K562 (cell line): ENCODE results near the gene C2. TPM values are rescaled to one million over a fixed set of nuclear protein-coding genes. Genes with fewer than 3 reads are reported as not detected.

Experiments used
- ATAC-seq: fragments of 200-7000 bp; cut with Tn5 transposase; 3 replicates; pipeline ENCODE4 v1.9.1; 2020; ENCODE audit warnings: moderate library complexity
- BruUV-seq: library from RNA; stranded (reverse); fragments of 400-500 nt; replicated peaks from 2 replicates; lab custom pipeline; 2021; lab: Mats Ljungman, UMichigan
- CTCF ChIA-PET: fragments of 300-600 bp; formaldehyde crosslinking; extraction: SDS; loops from one replicate; lab custom pipeline; 2021; ENCODE audit warnings: low intra/inter-chr PET ratio; lab: Yijun Ruan, JAX
- POLR2A ChIA-PET: fragments of 300-600, 350-650 bp; sonication (Branson Sonifier 250); formaldehyde crosslinking; extraction: SDS; loops from one replicate; lab custom pipeline; 2021; ENCODE audit warnings: antibody characterized with exemption, inconsistent platforms; lab: Yijun Ruan, JAX
- DNase-seq, 4 experiments: peaks; one replicate each; pipeline versions ENCODE4 v3.0.0 to v3.0.0-alpha.2; 2011 to 2018; ENCODE audit warnings: low spot score in 3 of 4, mixed read lengths in 3 of 4; ENCODE audit errors: extremely low read depth in 1 of 4
- FAIRE-seq: peaks from 2 replicates; lab custom pipeline; 2011; peaks lifted over from hg19 to GRCh38; lab: Jason Lieb, UNC
- H2AFZ ChIP-seq: 2 replicates; pipeline ENCODE4 v1.6.0; 2011; ENCODE audit warnings: low read depth, low read length, control low read depth, inconsistent platforms
- H3K27ac ChIP-seq: fragments of 200-600 bp; 3 replicates; pipeline ENCODE4 v1.8.0; 2011; ENCODE audit warnings: low read depth, mild to moderate bottlenecking, control low read depth, inconsistent platforms, low read length, moderate library complexity, mixed read lengths; ENCODE audit errors: extremely low read depth
- H3K27me3 ChIP-seq, 2 experiments: fragments of 300-600 bp in 1 of 2; 2 replicates in 1 of 2; 3 replicates in 1 of 2; pipeline versions ENCODE4 v1.6.0 to v1.8.0; 2011; ENCODE audit warnings: inconsistent platforms in 2 of 2, low read length in 2 of 2, mild to moderate bottlenecking in 1 of 2, mixed read lengths in 1 of 2, moderate library complexity in 1 of 2; ENCODE audit not compliant: control insufficient read depth in 2 of 2, insufficient read depth in 2 of 2
- H3K36me3 ChIP-seq: fragments of 300-600 bp; 3 replicates; pipeline ENCODE4 v1.8.0; 2011; ENCODE audit warnings: mild to moderate bottlenecking, low read length, inconsistent platforms; ENCODE audit not compliant: control insufficient read depth, insufficient read depth
- H3K4me1 ChIP-seq, 2 experiments: fragments of 200-600 bp in 1 of 2; replicated peaks in 1 of 2; 2 replicates in 1 of 2; 3 replicates in 1 of 2; pipeline versions ENCODE4 v1.5.1 to v1.8.0; 2011; ENCODE audit warnings: inconsistent platforms in 2 of 2, low read length in 2 of 2, mild to moderate bottlenecking in 1 of 2, mixed read lengths in 1 of 2, moderate library complexity in 1 of 2; ENCODE audit not compliant: control insufficient read depth in 2 of 2, insufficient read depth in 2 of 2
- H3K4me2 ChIP-seq: 2 replicates; pipeline ENCODE4 v1.6.1; 2011; ENCODE audit warnings: low read length, control low read depth, inconsistent platforms, mixed read lengths; ENCODE audit not compliant: insufficient read depth
- H3K4me3 ChIP-seq: fragments of 200-600 bp; sonication (generic), shearing (Covaris generic); 2 replicates; pipeline ENCODE4 v1.5.1; 2016; ENCODE audit warnings: control low read depth, inconsistent platforms
- H3K79me2 ChIP-seq: fragments of 200-600 bp; 3 replicates; pipeline ENCODE4 v1.8.0; 2011; ENCODE audit warnings: low read length, inconsistent platforms; ENCODE audit not compliant: control insufficient read depth, insufficient read depth
- H3K9ac ChIP-seq, 2 experiments: 2 replicates each; pipeline versions ENCODE4 v1.6.0 to v1.6.1; 2011; ENCODE audit warnings: low read depth in 2 of 2, low read length in 2 of 2, control low read depth in 1 of 2, inconsistent platforms in 1 of 2, mild to moderate bottlenecking in 1 of 2, mixed read lengths in 1 of 2; ENCODE audit not compliant: insufficient read depth in 1 of 2
- H3K9me1 ChIP-seq: one replicate; pipeline ENCODE4 v1.6.0; 2011; ENCODE audit warnings: inconsistent platforms, mild to moderate bottlenecking, low read length, moderate library complexity; ENCODE audit not compliant: control insufficient read depth, insufficient read depth
- H3K9me3 ChIP-seq: replicated peaks from 2 replicates; pipeline ENCODE4 v1.5.1; 2011; ENCODE audit warnings: low read depth, low read length, inconsistent platforms; ENCODE audit not compliant: control insufficient read depth, insufficient read depth
- H4K20me1 ChIP-seq: replicated peaks from 2 replicates; pipeline ENCODE4 v1.6.1; 2011; ENCODE audit warnings: low read length, inconsistent platforms, mixed read lengths; ENCODE audit not compliant: control insufficient read depth, insufficient read depth
- ATF3 ChIP-seq, 2 experiments: fragments of 450-650 bp in 1 of 2; sonication (generic) in 1 of 2; formaldehyde crosslinking in 1 of 2; IDR thresholded peaks in 1 of 2; conservative IDR thresholded peaks in 1 of 2; 2 replicates each; pipeline versions ENCODE4 v1.6.1 to v1.8.1; 2016 to 2023; ENCODE audit warnings: mild to moderate bottlenecking in 2 of 2, moderate library complexity in 2 of 2, inconsistent platforms in 1 of 2, missing genetic modification reagents in 1 of 2
- E2F5 ChIP-seq: sonication (generic); formaldehyde crosslinking; IDR thresholded peaks from 2 replicates; pipeline ENCODE4 v1.8.0; 2022; ENCODE audit warnings: mild to moderate bottlenecking, missing genetic modification reagents
- ETS1 ChIP-seq: conservative IDR thresholded peaks from 2 replicates; pipeline ENCODE4 v1.6.1; 2011; ENCODE audit warnings: low read depth, mild to moderate bottlenecking, low read length; ENCODE audit not compliant: control insufficient read depth
- KLF1 ChIP-seq: fragments of 450-650 bp; IDR thresholded peaks from 2 replicates; pipeline ENCODE4 v1.6.1; 2016; ENCODE audit warnings: missing genetic modification characterization, missing compliant biosample characterization
- L3MBTL2 ChIP-seq: fragments of 450-650 bp; IDR thresholded peaks from 2 replicates; pipeline ENCODE4 v1.6.1; 2016; ENCODE audit warnings: mild to moderate bottlenecking, moderate library complexity
- MIER1 ChIP-seq: fragments of 450-650 bp; IDR thresholded peaks from 2 replicates; pipeline ENCODE4 v1.6.1; 2016; ENCODE audit warnings: antibody characterized with exemption, mild to moderate bottlenecking, low read depth
- PCBP2 ChIP-seq: fragments of 200-400 bp; formaldehyde crosslinking; IDR thresholded peaks from 2 replicates; pipeline ENCODE4 v1.6.1; 2018; ENCODE audit warnings: low read length, low read depth, mild to moderate bottlenecking, moderate library complexity; ENCODE audit not compliant: poor library complexity, severe bottlenecking
- TEAD4 ChIP-seq, 2 experiments: sonication (generic) in 1 of 2; formaldehyde crosslinking in 1 of 2; IDR thresholded peaks; 2 replicates each; pipeline versions ENCODE4 v1.6.1 to v1.8.0; 2012 to 2022; ENCODE audit warnings: borderline replicate concordance in 1 of 2, inconsistent platforms in 1 of 2, low read length in 1 of 2, mild to moderate bottlenecking in 1 of 2, missing genetic modification reagents in 1 of 2
- ZBTB26 ChIP-seq: fragments of 450-650 bp; formaldehyde crosslinking; IDR thresholded peaks from 2 replicates; pipeline ENCODE4 v1.4.0; 2022; ENCODE audit warnings: missing genetic modification characterization
- ZNF395 ChIP-seq: fragments of 200-800 bp; sonication (Bioruptor generic); IDR thresholded peaks from 2 replicates; pipeline ENCODE4 v1.6.1; 2017; ENCODE audit warnings: missing genetic modification characterization, missing compliant biosample characterization
- ZNF766 ChIP-seq: fragments of 200-800 bp; sonication (Bioruptor generic); conservative IDR thresholded peaks from 2 replicates; pipeline ENCODE4 v1.6.1; 2016; ENCODE audit warnings: missing genetic modification characterization, missing compliant biosample characterization
- WGBS: fragments of 100-300 bp; shearing (Covaris generic); methylation state at CpG from one replicate; pipeline ENCODE4 v1.1.6; 2016; ENCODE audit warnings: low coverage, mixed read lengths; ENCODE audit not compliant: insufficient coverage; ENCODE audit errors: missing lambda C conversion rate; 5-methylcytosine and 5-hydroxymethylcytosine counted together
- in situ Hi-C: fragments of 300-500 bp; cut with MboI; formaldehyde crosslinking; loops from 4 replicates; pipeline ENCODE4 v1.15.0; 2018; ENCODE audit warnings: inconsistent platforms, mixed read lengths
- intact Hi-C: fragments of 100-400 bp; cut with micrococcal nuclease; formaldehyde crosslinking; loops from 2 replicates; pipeline ENCODE4 v1.14.2; 2022
- polyA plus RNA-seq, 8 experiments: library from polyadenylated mRNA; depleted of rRNA in 4 of 8; stranded (reverse) in 5 of 8; unstranded in 3 of 8; fragments of >200 nt; fragmentation: Nextera tagmentation in 2 of 8; fragmentation: Illumina TruSeq in 1 of 8; extraction: Ambion mirVana in 2 of 8; extraction: Trizol in 1 of 8; gene quantifications; 2 replicates each; pipeline versions ENCODE4 v1.2.1 to v1.2.3, GENCODE V29; 2011 to 2014; ENCODE audit warnings: inconsistent platforms in 1 of 8, missing spikeins in 1 of 8
- total RNA-seq, 7 experiments: library from RNA; depleted of rRNA in 6 of 7; stranded (reverse); fragments of >200 nt in 6 of 7; fragmentation: Illumina TruSeq in 2 of 7; extraction: Trizol in 2 of 7; gene quantifications; 2 replicates each; pipeline versions ENCODE4 v1.2.1 to v1.2.3, GENCODE V29; 2011 to 2021; ENCODE audit warnings: low replicate concordance in 1 of 7

Gene C2
- total and polyA plus RNA-seq, 9 of the 15 experiments (the other 6 are each of a cell fraction or from before 2014, with no cell fraction given): 0.05 to 1.1 (median 0.39) TPM; not detected in 1

- no peak for TF ChIP-seq ETS1
- 0 out of 2 replicates have a peak, but pooled peaks have one; percentile 53 for TF ChIP-seq E2F5 (CRISPR knock-in tag)
Measured at GRCh38 chr6:31956796-31957195, 29.3 kb downstream of the C2 start (continued).

- intact Hi-C loops: loop anchor here (2.0 to 5.0 kb wide), 2 partner anchors 41 to 56 kb away; partner anchors contain the start of gene ZBTB12
- ChIA-PET CTCF (interaction anchor here (0.6 kb wide), 1 partner anchor 375 kb away, joined by 3 read pairs; no protein-coding TSS in a partner anchor), POLR2A (interaction anchor here (0.6 to 4.8 kb wide), 6 partner anchors 9 to 306 kb away, joined by 3 to 74 read pairs (median 6); partner anchors contain the start of genes BAG6, CFB and DXO)
- Histone ChIP-seq H3K9me3 (no peaks in the 10 kb centered on the region), H3K9ac (peak overlapping the region; percentile 96 to 97), H4K20me1 (no peaks in the 10 kb centered on the region), H3K27me3 (no peaks in the 10 kb centered on the region), H2AFZ (peak overlapping the region; percentile 94), H3K4me2 (peak overlapping the region; percentile 100), H3K4me3 (peak overlapping the region; percentile 97), H3K36me3 (peaks cover 74% of the 10 kb centered on the region), H3K4me1 (peaks cover 4 to 17% of the 10 kb centered on the region in 2 experiments; a peak in 4 of 5 replicates), H3K79me2 (peaks cover 40% of the 10 kb centered on the region), H3K9me1 (no peaks in the 10 kb centered on the region), H3K27ac (peak overlapping the region; percentile 87)
- under 1% methylated on average over 11 of the region's 11 CpGs for WGBS
- ATAC-seq (peak; percentile 12), FAIRE-seq (no peak), DNase-seq (peak in 1 of 4 experiments; percentile 62)
- in situ Hi-C loops: loop anchor here (10.0 kb wide), 1 partner anchor 86 kb away; no protein-coding TSS in a partner anchor
- no TSS peak for BruUV-seq
- TF ChIP-seq TEAD4 (IDR thresholded peaks at IDR 0.05; ENCODE audit: low read length): no peak
- TF ChIP-seq TEAD4 (CRISPR knock-in tag; IDR thresholded peaks at IDR 0.05; ENCODE audit: borderline replicate concordance): peak; percentile 90; the same call in 1 of the 2 replicates
- TF ChIP-seq ZBTB26 (CRISPR knock-in tag): peak; percentile 86; the same call in 1 of the 2 replicates
- TF ChIP-seq MIER1: peak; percentile 74; the same call in 1 of the 2 replicates
- no peak for TF ChIP-seq KLF1 (tag)
- TF ChIP-seq ZNF395 (CRISPR knock-in tag): no peak
- TF ChIP-seq PCBP2: no peak
- TF ChIP-seq ZNF766: peak; percentile 48; the same call in 1 of the 2 replicates
- TF ChIP-seq L3MBTL2: no peak
- no peak for TF ChIP-seq ATF3 (IDR thresholded peaks at IDR 0.05)
- TF ChIP-seq ATF3 (CRISPR knock-in tag; conservative IDR thresholded peaks at IDR 0.05): 0 out of 2 replicates have a peak, but pooled peaks have one; percentile 65
Measured at GRCh38 chr6:31958412-31958740, 30.9 kb downstream of the C2 start.
